Activated CD8-positive, alpha-beta memory T cell treated with anti-CD3 and anti-CD28 coated beads for 4 hours (primary cell): ENCODE measurements around the gene TRIM71.

Experiments used
- DNase-seq, 2 donors: peaks; one replicate each; pipeline ENCODE4 v3.0.0-alpha.2; 2020; ENCODE audit warnings: low read depth in 2 of 2

Gene TRIM71

DNA sequence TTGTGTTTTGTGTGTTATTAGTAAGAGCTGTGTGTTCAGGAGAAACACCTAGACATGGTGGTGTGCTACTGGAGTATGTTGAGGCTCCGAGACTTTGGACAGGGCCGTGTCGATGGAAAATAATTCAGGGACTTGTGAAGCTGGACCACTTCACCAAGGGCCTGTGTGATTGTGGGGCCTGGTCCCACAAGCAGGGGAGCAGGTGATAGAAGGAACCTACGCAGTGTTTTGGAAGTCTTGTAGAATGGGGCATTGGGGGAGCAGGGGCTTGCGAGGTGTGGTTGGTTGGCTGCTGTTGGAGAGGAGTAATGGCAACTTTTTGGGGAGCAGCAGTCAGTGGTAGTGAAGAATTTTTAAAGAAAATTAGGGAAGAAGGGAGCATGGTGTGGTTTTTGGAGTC lies 48.7 kb downstream of the TRIM71 start:
- DNase-seq, result no peak

DNA sequence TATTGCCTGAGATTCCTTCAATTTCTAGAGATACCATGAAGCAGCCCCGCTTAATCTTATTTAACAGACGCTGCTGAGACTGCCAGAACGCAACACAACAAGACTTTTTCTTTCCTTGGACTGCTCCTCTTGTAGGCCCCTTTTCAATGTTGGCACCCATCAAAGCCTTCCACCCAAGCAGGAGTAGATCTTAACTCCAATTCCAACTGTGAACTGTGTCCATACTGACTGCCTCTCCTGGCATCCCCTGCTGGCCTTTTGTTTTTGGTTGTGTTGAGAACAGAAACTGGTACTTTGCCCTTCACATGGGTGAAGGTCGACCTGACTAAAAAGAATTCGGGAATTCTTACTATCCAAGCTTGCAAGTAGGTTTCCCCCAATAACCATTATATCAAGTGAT lies 50.2 kb downstream of the TRIM71 start:
- DNase-seq, result no peak

DNA sequence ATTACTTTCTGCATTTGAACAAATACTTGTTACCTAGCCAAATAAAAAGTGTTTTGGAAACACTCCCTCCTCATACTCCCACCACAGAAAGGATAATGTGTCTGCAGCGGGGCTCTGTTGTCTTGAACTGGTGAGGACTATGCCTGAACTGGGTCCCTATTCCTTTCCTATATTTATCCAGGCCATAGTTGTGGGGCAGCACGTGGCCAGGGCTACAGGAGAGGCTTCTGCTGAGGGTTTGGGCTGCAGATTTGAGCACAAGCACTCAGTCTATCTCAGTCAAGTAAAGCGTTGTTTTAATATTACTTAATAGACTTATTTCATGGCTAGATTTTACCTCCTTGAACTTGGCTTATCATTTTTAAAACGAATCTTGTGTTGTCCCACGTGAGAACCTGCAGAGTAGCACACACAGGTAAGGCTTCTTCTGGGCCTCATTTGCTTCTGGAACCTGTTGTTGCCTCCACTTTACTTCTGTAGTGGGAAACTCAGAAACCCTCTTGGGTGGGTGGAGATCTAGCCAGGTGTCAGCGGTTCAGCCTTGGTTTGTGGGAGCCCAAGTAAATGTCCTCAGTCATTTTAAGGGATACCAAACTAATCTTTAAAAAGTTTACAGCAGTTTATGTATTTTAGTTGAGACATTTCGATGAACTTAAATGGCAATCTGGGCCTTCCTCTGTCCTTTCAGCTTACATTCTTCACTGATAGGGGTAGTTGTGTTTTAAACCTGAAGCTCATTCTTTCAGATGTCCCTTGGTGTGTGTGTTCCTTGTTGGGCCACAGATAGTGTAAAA lies 51.1 kb downstream of the TRIM71 start:
- DNase-seq, result no peak

DNA sequence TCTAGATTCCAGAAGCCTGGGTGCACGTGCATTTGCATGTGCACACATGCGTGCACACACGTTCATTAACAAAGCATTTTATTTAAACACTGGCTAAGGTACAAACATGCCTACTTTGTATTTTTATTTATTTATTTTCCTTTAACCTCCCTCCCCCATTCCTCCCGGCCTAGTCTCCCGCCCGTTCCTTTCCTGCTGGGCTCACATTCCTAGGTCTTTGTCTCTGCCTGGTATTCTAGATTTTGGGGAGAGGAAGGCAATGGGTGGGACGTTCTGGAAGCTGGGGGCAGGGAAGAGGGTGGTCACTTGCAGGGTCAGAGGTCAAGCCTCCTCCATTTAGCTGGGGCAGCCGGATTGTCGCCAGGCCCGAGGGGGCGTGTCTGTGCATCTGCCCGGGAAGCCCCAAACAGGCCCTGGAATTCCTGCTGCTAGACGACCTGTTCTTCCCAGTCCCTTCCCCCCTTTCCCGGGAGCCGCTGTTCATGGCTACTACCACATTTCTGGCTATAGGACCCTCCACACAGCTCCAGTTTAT lies 51.8 kb downstream of the TRIM71 start:
- no peak for DNase-seq

DNA sequence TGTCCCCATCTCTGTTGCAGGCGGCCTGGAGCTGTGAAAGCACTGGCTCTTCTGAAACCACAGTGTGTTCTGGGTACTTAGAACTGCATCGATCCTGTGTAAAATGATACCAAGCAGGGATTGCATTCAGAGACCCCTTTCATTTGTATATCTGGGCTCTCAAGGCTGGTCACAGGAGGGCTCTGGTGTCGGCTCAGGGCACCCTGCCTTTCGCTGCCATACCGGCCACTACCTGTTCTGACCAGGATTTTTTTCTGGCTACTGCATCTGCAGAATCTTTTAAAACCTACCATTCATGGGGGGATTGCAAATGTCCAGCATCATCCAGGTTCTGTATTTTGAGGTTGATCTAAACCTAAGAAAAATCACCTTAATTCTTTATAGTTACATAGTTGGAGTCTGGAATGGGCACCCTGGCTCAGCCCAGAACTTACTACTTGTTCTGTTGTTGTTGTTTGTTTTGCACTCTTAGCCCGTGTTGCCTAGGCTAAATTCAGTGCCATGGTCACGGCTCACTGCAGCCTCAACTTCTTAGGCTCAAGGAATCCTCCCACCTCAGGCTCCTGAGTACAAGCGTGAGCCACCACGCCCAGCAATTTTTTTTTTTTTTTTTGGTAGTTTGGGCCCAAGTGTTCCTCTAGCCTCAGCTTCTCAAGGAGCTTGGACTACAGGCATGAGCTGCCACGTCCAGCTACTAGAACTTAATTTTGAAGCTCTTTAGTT lies 52.7 kb downstream of the TRIM71 start:
- no peak for DNase-seq

DNA sequence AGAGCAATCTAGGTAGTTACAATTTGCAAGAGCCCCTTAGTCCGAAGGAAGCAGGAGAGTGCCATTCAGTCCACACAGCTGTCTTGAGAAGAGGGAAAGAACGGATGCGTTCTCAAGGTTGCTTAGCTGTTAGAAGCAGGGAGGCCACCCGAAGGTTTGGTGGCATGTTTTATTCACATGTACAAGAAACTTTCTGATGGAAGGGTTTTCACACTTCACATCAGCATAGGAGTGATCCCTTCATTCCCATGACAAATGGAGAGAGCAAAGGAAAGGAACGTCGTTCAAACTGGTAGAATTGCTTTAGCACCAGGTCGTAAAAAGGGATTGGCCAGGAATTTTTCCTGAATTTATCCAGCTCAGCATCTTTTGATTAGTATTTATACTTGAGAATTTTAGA lies 53.5 kb downstream of the TRIM71 start:
- no peak for DNase-seq

DNA sequence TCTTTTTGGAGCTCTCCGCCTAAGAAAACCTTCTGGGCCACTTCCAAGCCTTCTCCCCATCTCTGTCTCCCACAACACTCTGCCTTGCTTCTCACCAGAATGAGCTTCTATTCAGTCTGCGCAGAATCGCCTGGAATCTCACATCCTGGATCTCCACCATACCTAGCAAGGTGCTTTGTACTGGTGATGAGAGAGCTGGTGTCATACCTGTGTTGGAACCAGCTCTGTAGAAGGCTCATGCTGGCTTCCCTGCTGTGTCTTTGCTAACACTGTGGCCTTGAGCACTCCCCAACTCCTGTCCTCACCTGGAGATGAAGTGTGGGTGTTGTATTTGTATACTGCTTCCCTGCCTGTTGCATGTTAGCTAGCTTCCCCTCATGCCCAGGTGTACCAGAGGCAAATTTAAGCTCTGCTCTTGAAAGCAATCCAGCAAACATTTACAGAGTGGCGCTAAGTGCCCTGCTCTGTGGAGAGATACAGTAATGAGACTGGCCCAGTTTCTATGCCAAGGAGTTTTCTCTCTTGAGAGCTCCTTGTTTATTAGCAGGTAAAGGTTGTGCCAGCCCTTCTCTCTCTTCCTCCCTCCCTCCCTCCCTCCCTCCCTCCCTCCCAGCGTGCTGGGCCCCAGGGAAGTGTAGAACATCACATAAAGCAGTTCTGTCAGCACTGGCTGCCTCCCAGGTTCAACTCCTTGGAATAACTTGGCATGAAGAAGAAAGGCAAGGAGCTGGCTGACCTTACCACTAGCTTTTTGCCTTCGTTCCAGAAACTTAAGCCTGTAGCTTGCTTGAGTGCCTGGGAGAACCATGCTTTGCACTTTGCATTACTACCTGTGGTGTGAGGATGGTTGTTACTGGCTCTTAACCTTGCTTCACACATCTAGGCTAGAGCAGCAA lies 54.9 kb downstream of the TRIM71 start:
- DNase-seq, result no peak

DNA sequence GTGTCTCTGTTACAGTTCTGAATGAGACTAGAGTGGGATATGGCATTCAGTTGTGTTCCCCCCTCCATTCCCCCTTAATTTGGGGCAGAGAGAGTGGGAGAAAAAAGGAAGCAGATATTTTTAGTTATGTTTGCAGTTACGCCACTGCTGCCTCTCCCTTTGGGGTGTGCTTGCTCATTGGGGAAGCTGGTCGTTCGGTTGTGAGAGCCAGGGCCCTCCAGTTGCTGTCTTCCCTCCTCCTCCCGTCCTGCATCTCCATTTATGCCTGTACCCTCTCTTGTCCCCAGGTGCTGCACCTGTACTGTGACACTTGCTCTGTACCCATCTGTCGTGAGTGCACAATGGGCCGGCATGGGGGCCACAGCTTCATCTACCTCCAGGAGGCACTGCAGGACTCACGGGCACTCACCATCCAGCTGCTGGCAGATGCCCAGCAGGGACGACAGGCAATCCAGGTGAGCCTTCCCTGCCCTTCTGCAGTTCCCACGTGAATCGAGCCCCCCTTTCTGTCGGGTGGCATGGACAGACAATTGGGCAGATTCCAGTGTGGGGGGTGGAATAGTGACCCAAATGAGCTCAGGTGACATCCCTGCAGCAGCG lies 55.8 kb downstream of the TRIM71 start:
- DNase-seq, result no peak

DNA sequence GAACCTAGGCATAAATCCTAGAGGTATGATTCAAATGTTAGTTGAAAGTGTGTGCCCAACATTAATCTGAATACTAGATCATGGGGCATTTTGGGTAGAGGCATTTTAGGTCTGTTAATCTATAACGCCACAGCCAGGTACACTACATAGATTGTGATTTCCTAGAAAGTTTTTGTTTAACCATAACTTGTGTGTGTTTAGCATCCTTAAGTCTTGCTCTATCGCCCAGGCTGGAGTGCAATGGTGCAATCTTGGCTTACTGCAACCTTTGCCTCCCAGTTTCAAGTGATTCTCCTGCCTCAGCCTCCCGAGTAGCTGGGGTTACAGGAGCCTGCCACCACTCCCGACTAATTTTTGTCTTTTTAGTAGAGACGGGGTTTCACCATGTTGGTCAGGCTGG lies 59.1 kb downstream of the TRIM71 start:
- no peak for DNase-seq

DNA sequence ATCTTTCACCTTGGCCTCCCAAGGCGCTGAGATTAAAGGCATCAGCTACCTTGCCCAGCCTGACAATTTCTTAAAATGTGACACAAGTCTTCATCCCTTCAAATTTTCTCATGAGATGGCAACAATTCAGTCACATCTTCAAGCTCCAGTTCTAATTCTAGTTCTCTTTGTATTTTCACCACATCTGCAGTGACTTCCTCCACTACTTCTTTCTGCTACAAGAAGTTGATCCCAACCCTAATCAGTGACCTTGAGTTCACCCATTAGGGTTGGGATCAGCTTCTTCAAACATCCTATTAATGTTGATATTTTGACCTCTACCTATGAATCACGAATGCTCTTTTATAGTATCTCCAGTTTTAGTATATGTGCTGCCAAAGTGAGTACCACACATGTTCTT lies 59.8 kb downstream of the TRIM71 start:
- no peak for DNase-seq

DNA sequence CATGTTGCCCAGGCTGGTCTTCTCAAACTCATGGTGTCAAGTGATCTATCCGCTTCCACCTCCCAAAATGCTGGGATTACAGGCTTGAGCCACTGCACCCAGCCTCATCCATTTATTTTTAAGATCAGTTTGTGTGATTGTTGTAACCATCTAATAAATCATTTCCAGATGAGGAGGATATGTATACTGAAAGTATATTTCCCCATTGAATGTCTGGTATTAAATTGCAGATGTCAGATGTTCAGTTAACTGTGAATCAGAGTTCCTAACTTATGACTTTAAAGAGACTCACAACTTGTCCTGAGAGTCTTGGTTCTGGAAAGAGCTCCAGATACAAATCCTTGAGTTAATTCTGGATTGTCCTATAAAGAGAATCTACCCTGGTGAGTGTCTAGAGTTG lies 62.4 kb downstream of the TRIM71 start:
- no peak for DNase-seq

DNA sequence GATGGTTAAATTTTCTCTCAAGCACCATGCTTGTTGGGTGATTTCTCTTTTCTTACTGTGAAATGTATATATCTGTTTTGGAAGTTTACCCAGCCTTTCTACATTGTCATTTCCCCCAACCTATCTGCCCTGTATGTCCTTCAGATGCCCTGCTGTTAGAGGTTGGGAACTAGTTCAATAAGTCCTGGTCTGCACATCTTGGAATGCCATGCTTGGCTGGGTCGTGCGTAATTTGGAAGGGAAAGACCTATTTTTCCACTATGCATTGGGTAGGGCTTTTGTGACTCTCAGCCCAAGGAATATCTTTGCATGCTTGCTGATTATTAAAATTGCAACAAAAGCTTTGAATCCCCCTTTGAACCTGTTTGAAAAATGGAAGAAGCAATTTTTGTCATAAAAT lies 63.8 kb downstream of the TRIM71 start:
- DNase-seq, result no peak

DNA sequence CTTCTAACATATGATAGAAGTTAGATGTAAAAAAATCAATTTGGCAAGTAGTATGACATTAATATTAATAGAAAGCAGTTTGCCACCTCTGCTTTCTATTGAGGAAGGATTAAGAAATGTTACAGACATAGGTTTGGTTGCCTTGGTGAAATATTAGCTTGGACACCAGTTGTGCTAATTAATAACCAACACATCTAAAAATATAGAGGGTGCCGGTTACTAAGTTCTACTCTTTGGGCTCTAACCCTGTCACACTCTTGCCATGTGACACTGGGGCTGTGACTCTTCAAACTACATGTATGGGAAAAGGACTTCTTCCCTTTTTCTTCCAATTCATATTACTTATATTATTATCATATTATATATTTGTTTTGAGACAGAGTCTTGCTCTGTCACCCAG lies 64.4 kb downstream of the TRIM71 start:
- no peak for DNase-seq

DNA sequence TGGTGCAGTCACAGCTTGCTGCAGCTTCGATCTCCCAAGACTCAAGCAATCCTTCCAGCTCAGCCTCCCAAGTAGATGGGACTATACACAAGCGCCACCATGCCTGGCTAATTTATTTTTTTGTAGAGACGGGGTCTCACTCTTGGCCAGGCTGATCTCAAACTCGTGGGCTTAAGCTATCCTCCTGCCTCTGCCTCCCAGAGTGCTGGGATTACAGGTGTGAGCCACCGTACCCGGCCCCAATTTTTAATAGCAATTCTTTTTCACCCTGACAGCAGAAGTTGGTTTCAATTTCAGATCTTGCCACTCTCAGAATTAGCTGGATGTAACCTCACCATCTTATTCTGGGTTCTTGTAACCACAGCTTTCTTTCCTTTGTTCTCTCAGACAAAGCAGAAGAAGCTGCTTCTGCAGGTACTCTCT lies 64.8 kb downstream of the TRIM71 start:
- DNase-seq, result no peak

DNA sequence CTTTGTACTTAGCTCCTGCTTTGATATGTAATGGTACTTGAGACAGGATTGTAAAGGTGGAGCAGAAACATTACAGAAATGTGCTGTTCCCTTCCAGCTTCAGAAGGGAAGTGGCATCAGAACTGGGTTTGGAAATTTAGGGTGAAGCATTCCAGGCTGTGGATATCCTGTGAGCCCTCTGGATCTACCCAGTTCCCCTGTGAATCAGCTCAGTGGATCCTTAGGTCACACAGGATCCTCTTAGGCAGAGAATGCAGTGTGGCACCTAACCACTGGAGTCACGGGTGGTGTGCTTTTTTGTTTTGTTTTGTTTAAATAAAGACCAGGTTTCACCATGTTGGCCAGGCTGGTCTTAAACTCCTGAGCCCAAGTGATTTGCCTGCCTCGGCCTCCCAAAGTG lies 66.0 kb downstream of the TRIM71 start:
- no peak for DNase-seq

DNA sequence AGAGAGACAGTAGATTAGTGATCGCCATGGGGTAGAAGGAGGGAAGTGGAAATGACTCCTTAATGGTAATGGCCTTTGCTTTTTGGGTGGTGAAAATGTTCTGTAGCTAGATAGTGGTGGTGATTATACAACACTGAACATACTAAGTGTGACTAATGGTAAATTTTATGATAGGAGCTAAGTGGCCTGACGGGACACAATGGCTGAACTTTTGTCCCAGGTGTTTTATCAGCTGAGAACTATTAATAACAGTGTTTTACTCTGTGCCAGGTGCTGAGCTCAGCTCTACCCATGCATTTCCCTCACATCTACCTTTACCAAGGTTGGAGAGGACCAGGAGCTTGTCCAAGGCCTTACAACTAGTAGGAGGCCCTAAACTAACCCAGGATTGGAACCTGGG lies 66.8 kb downstream of the TRIM71 start:
- no peak for DNase-seq

DNA sequence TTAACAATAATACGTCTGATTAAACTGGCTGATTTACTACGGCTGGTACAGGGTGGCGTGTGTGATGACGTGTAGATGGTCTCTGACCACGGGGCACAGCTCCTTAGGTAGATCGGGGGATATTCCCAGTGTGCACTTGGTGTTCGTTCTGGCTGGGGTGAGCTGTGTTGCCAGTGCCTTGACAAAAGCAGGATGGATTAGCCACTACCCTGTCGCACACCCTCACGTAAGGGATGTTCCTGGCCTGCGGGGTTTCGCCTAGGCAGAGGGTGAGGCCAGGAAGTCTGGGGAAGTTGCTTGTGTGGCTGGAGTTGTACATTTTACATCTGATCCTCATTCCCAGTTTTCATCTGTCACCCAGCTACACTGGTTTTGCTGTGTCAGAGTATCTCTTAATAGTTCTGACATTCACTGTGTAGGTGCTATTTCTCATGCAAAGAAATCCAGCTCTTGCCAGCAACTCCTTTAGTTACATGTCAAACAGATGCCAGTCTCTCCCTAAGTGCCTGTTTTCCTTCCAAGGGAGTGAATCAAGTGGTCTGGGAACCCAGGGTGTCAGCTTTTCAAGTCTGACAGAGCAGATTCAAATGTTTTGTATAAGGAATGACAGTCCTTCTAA lies 67.6 kb downstream of the TRIM71 start:
- no peak for DNase-seq

DNA sequence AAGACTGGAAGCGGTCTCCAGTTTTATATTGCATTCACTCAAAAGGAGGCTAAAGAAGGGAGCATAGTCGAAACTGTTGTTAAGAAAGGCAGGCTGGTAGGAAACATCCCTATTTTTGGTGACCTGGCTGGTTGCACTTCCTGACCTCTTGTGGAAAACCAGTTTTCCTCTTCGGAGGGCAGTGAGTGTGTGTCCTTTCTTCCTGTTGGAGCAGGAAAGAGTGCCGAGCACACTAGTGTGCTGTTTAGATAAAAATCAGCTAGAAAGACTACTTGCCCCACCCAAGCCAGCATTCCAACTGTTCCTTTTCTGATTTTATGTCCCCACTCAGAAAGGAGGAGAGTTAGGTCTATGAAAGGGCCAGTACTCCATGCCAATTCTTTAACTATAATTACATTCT lies 68.5 kb downstream of the TRIM71 start:
- no peak for DNase-seq

DNA sequence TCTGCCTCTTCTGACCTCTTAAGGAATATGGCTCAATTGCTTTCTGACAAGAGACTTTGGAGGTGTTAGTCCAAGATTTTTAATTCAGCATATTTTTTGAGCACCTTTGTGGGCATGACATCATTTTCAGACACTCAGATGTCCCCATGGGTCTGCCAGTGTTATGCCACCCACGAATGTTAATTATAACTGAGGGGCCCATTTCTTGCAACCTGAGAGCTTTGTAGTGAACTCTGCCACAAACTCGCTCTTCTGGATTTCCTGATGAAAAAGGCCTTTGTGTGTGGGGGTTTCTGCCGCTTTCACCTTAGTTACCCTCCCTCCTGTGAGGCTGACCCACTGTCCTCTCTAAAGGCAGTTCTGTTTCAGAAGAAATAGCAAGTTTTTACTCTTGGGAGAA lies 69.1 kb downstream of the TRIM71 start:
- no peak for DNase-seq

DNA sequence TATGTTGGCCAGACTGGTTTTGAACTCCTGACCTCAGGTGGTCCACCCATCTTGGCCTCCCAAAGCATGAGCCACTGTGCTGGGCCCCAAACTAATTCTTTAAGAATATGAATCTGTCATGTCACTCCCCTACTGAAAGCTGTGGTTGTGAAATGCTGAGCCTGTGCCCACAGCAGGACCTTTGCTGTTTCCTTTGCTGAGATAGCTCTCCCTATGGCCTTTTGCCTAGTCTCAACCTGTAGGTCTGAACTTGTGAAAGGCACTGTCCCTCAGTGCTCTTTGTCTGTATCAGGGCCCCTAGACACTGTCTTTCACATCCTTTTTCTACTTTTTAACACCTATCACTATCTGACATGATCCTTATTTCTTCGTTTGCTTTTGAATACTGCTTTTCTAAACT lies 70.9 kb downstream of the TRIM71 start:
- DNase-seq, result no peak
